Measurements from ENCODE around the gene PSG3.
"Not testable (repeated sequence)": the region's sequence is repeated elsewhere in the genome, so short reads cannot be mapped to it uniquely, and the experiment has no call there.

GRCh38 chr19:42737581-42738011 lies 2.7 kb downstream of the PSG3 start:
- TF ChIP-seq, protein P1, sequence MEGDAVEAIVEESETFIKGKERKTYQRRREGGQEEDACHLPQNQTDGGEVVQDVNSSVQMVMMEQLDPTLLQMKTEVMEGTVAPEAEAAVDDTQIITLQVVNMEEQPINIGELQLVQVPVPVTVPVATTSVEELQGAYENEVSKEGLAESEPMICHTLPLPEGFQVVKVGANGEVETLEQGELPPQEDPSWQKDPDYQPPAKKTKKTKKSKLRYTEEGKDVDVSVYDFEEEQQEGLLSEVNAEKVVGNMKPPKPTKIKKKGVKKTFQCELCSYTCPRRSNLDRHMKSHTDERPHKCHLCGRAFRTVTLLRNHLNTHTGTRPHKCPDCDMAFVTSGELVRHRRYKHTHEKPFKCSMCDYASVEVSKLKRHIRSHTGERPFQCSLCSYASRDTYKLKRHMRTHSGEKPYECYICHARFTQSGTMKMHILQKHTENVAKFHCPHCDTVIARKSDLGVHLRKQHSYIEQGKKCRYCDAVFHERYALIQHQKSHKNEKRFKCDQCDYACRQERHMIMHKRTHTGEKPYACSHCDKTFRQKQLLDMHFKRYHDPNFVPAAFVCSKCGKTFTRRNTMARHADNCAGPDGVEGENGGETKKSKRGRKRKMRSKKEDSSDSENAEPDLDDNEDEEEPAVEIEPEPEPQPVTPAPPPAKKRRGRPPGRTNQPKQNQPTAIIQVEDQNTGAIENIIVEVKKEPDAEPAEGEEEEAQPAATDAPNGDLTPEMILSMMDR (conservative IDR thresholded peaks at IDR 0.05; ENCODE audit: low read depth, low read length): not testable (repeated sequence)
- TF ChIP-seq EZH2 (IDR thresholded peaks at IDR 0.05; ENCODE audit: borderline replicate concordance, low read depth, low read length, poor library complexity, severe bottlenecking): not testable (repeated sequence)
